HepG2 (cell line): ENCODE results near the gene KLKB1. TPM values are rescaled to one million over a fixed set of nuclear protein-coding genes. Genes with fewer than 3 reads are reported as not detected.

Experiments
- ARID3A ChIP-seq: IDR thresholded peaks from 2 replicates; pipeline ENCODE4 v1.6.1; 2012; ENCODE audit warnings: low read depth, low read length, improper control_type of control experiment
- ATRX ChIP-seq: sonication (generic); formaldehyde crosslinking; IDR thresholded peaks from 2 replicates; pipeline ENCODE4 v1.4.0; 2020; ENCODE audit warnings: missing genetic modification reagents, borderline replicate concordance
- FOXA1 ChIP-seq, 2 experiments: fragments of 450-650 bp in 1 of 2; sonication (generic) in 1 of 2; formaldehyde crosslinking in 1 of 2; IDR thresholded peaks; 2 replicates each; pipeline versions ENCODE4 v1.4.0 to v1.6.1; 2016 to 2020; ENCODE audit warnings: missing genetic modification reagents in 1 of 2
- MEIS1 ChIP-seq: sonication (generic); formaldehyde crosslinking; IDR thresholded peaks from 2 replicates; pipeline ENCODE4 v1.9.0; 2021; ENCODE audit warnings: mild to moderate bottlenecking, missing genetic modification reagents, moderate library complexity, borderline replicate concordance
- MYNN ChIP-seq: sonication (generic); formaldehyde crosslinking; IDR thresholded peaks from 2 replicates; pipeline ENCODE4 v1.4.0; 2020; ENCODE audit warnings: mild to moderate bottlenecking, low read depth, missing genetic modification reagents
- NPAS2 ChIP-seq: sonication (generic); formaldehyde crosslinking; IDR thresholded peaks from 2 replicates; pipeline ENCODE4 v1.8.0; 2022; ENCODE audit warnings: mild to moderate bottlenecking, missing genetic modification reagents, borderline replicate concordance
- PAWR ChIP-seq: sonication (generic); formaldehyde crosslinking; IDR thresholded peaks from 2 replicates; pipeline ENCODE4 v1.4.0; 2020; ENCODE audit warnings: missing genetic modification reagents, mild to moderate bottlenecking, borderline replicate concordance
- POGZ ChIP-seq: sonication (generic); formaldehyde crosslinking; IDR thresholded peaks from 2 replicates; pipeline ENCODE4 v1.4.0; 2020; ENCODE audit warnings: mild to moderate bottlenecking, missing genetic modification reagents
- RAD51 ChIP-seq: fragments of 450-650 bp; IDR thresholded peaks from 2 replicates; pipeline ENCODE4 v1.6.1; 2016; ENCODE audit warnings: borderline replicate concordance
- RELA ChIP-seq: sonication (generic); formaldehyde crosslinking; IDR thresholded peaks from 2 replicates; pipeline ENCODE4 v1.4.0; 2020; ENCODE audit warnings: missing genetic modification reagents
- RXRB ChIP-seq: IDR thresholded peaks from 2 replicates; pipeline ENCODE4 v1.6.1; 2016; ENCODE audit warnings: borderline replicate concordance, missing genetic modification reagents, missing compliant biosample characterization
- SMAD3 ChIP-seq: sonication (generic); formaldehyde crosslinking; IDR thresholded peaks from 2 replicates; pipeline ENCODE4 v1.4.0; 2020; ENCODE audit warnings: missing genetic modification reagents
- SP140L ChIP-seq: sonication (generic); formaldehyde crosslinking; IDR thresholded peaks from 2 replicates; pipeline ENCODE4 v1.4.0; 2020; ENCODE audit warnings: missing genetic modification reagents, borderline replicate concordance
- TARDBP ChIP-seq: sonication (generic); formaldehyde crosslinking; IDR thresholded peaks from 2 replicates; pipeline ENCODE4 v1.8.0; 2022; ENCODE audit warnings: mild to moderate bottlenecking, missing genetic modification reagents
- TCF12 ChIP-seq, 2 experiments: fragments of 450-650 bp in 1 of 2; sonication (generic) in 1 of 2; formaldehyde crosslinking in 1 of 2; IDR thresholded peaks; 2 replicates each; pipeline versions ENCODE4 v1.6.1 to v1.8.0; 2017 to 2022; ENCODE audit warnings: antibody characterized with exemption in 1 of 2, mild to moderate bottlenecking in 1 of 2, missing genetic modification reagents in 1 of 2, moderate library complexity in 1 of 2
- TERF1 ChIP-seq: sonication (generic); formaldehyde crosslinking; IDR thresholded peaks from 2 replicates; pipeline ENCODE4 v1.8.0; 2022; ENCODE audit warnings: mild to moderate bottlenecking, missing genetic modification reagents, moderate library complexity
- ZBTB7B ChIP-seq: sonication (generic); formaldehyde crosslinking; IDR thresholded peaks from 2 replicates; pipeline ENCODE4 v1.4.0; 2020; ENCODE audit warnings: missing genetic modification reagents
- ZFP37 ChIP-seq: sonication (generic); formaldehyde crosslinking; IDR thresholded peaks from 2 replicates; pipeline ENCODE4 v1.4.0; 2020; ENCODE audit warnings: missing genetic modification reagents, borderline replicate concordance
- ZFP41 ChIP-seq: sonication (generic); formaldehyde crosslinking; IDR thresholded peaks from 2 replicates; pipeline ENCODE4 v1.4.0; 2020; ENCODE audit warnings: mild to moderate bottlenecking, missing genetic modification reagents, borderline replicate concordance
- ZNF20 ChIP-seq: sonication (generic); formaldehyde crosslinking; IDR thresholded peaks from 2 replicates; pipeline ENCODE4 v1.4.0; 2020; ENCODE audit warnings: mild to moderate bottlenecking, moderate library complexity, missing genetic modification reagents
- ZNF230 ChIP-seq: sonication (generic); formaldehyde crosslinking; IDR thresholded peaks from 2 replicates; pipeline ENCODE4 v1.4.0; 2020; ENCODE audit warnings: mild to moderate bottlenecking, missing genetic modification reagents
- ZNF253 ChIP-seq: sonication (generic); formaldehyde crosslinking; IDR thresholded peaks from 2 replicates; pipeline ENCODE4 v1.8.0; 2022; ENCODE audit warnings: mild to moderate bottlenecking, missing genetic modification reagents, borderline replicate concordance
- ZNF674 ChIP-seq: sonication (generic); formaldehyde crosslinking; IDR thresholded peaks from 2 replicates; pipeline ENCODE4 v1.5.0; 2020; ENCODE audit warnings: low read depth, mild to moderate bottlenecking, missing genetic modification reagents
- ZNF720 ChIP-seq: sonication (generic); formaldehyde crosslinking; IDR thresholded peaks from 2 replicates; pipeline ENCODE4 v1.4.0; 2020; ENCODE audit warnings: missing genetic modification reagents
- ZNF781 ChIP-seq: sonication (generic); formaldehyde crosslinking; IDR thresholded peaks from 2 replicates; pipeline ENCODE4 v1.5.1; 2020; ENCODE audit warnings: borderline replicate concordance, mild to moderate bottlenecking, missing genetic modification reagents; ENCODE audit errors: not compliant biosample characterization
- polyA plus RNA-seq, 8 experiments: library from polyadenylated mRNA; depleted of rRNA in 3 of 8; stranded (reverse) in 7 of 8; unstranded in 1 of 8; fragments of >200 nt; fragmentation: Illumina TruSeq in 4 of 8; extraction: Trizol in 4 of 8; gene quantifications; 2 replicates each; pipeline versions ENCODE4 v1.2.1 to v1.2.3, GENCODE V29; 2011 to 2016; ENCODE audit warnings: low read depth in 4 of 8, missing spikeins in 1 of 8, mixed read lengths in 1 of 8; ENCODE audit not compliant: insufficient read depth in 1 of 8
- total RNA-seq, 5 experiments: library from RNA; depleted of rRNA; stranded (reverse); fragments of >200 nt; fragmentation: Illumina TruSeq; extraction: Trizol; gene quantifications; 2 replicates each; pipeline ENCODE4 v1.2.3, GENCODE V29; 2016; ENCODE audit warnings: low read depth in 1 of 5
- TF ChIP-seq, protein P1 (sequence below): sonication (generic); formaldehyde crosslinking; IDR thresholded peaks from 2 replicates; pipeline ENCODE4 v1.4.0; 2020; ENCODE audit warnings: mild to moderate bottlenecking, missing genetic modification reagents

Gene KLKB1
- total and polyA plus RNA-seq, 2 of the 13 experiments (the other 11 are each of a cell fraction or from before 2014, with no cell fraction given) = 0.26 to 0.49 TPM

- TF ChIP-seq RAD51 (no peak), ATRX (no peak), ZNF781 (peak; percentile 33), SP140L (CRISPR knock-in tag) (no peak), ZFP41 (CRISPR knock-in tag) (peak; percentile 85; the same call in 1 of the 2 replicates), ZNF230 (CRISPR knock-in tag) (no peak), ZFP37 (no peak), TARDBP (peak; percentile 70), ZBTB7B (CRISPR knock-in tag) (peak; percentile 60; the same call in 1 of the 2 replicates), MEIS1 (CRISPR knock-in tag) (peak; percentile 57; the same call in 1 of the 2 replicates), POGZ (CRISPR knock-in tag) (peak; percentile 99), TERF1 (CRISPR knock-in tag) (no peak), PAWR (CRISPR knock-in tag) (no peak), ZNF674 (CRISPR knock-in tag) (peak; percentile 79; the same call in 1 of the 2 replicates), MYNN (0 out of 2 replicates have a peak, but pooled peaks have one; percentile 30), ZNF20 (peak; percentile 72; the same call in 1 of the 2 replicates), ARID3A (no peak), FOXA1 (IDR thresholded peaks at IDR 0.05) (no peak), FOXA1 (CRISPR knock-in tag; IDR thresholded peaks at IDR 0.05) (0 out of 2 replicates have a peak, but pooled peaks have one; percentile 11), RELA (CRISPR knock-in tag) (0 out of 2 replicates have a peak, but pooled peaks have one; percentile 20), SMAD3 (CRISPR knock-in tag) (peak; percentile 17; the same call in 1 of the 2 replicates), TCF12 (IDR thresholded peaks at IDR 0.05) (no peak), TCF12 (CRISPR knock-in tag; IDR thresholded peaks at IDR 0.05) (peak; percentile 91), RXRB (CRISPR knock-in tag) (peak; percentile 63; the same call in 1 of the 2 replicates), ZNF720 (CRISPR knock-in tag) (no peak), NPAS2 (CRISPR knock-in tag) (no peak), ZNF253 (CRISPR knock-in tag) (no peak)
- TF ChIP-seq, protein P1, sequence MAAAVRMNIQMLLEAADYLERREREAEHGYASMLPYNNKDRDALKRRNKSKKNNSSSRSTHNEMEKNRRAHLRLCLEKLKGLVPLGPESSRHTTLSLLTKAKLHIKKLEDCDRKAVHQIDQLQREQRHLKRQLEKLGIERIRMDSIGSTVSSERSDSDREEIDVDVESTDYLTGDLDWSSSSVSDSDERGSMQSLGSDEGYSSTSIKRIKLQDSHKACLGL (CRISPR knock-in tag) = peak; percentile 55
Measured at GRCh38 chr4:186191200-186192065, 35.9 kb upstream of the KLKB1 start, which contains the start of gene CYP4V2 (continued).
